Parathyroid adenoma (tissue), 2 donors: ENCODE data around the gene AP4E1.

ENCODE experiments used
- H2AFZ ChIP-seq: fragments of 300-600 bp; sonication (generic); one replicate; pipeline ENCODE4 v1.7.0; 2017; ENCODE audit warnings: antibody characterized with exemption, mild to moderate bottlenecking
- H3K27ac ChIP-seq: fragments of 300-600 bp; sonication (generic); one replicate; pipeline ENCODE4 v1.7.0; 2017
- H3K27me3 ChIP-seq: fragments of 300-600 bp; sonication (generic); one replicate; pipeline ENCODE4 v1.7.0; 2017; ENCODE audit warnings: low read length; ENCODE audit not compliant: control insufficient read depth, insufficient read depth
- H3K36me3 ChIP-seq: fragments of 300-600 bp; sonication (generic); one replicate; pipeline ENCODE4 v1.7.0; 2017; ENCODE audit warnings: low read length; ENCODE audit not compliant: control insufficient read depth, insufficient read depth
- H3K4me1 ChIP-seq: fragments of 300-600 bp; sonication (generic); one replicate; pipeline ENCODE4 v1.7.0; 2017; ENCODE audit warnings: control low read depth
- H3K4me2 ChIP-seq: fragments of 300-600 bp; sonication (generic); one replicate; pipeline ENCODE4 v1.7.0; 2017; ENCODE audit warnings: low read length
- H3K4me3 ChIP-seq: fragments of 300-600 bp; sonication (generic); one replicate; pipeline ENCODE4 v1.7.0; 2017; ENCODE audit warnings: low read depth, low read length
- H3K79me2 ChIP-seq: fragments of 300-600 bp; sonication (generic); one replicate; pipeline ENCODE4 v1.7.0; 2017; ENCODE audit warnings: control low read depth
- H3K9ac ChIP-seq: fragments of 300-600 bp; sonication (generic); one replicate; pipeline ENCODE4 v1.7.0; 2017; ENCODE audit warnings: mild to moderate bottlenecking
- H3K9me3 ChIP-seq: fragments of 300-600 bp; sonication (generic); one replicate; pipeline ENCODE4 v1.7.0; 2017; ENCODE audit warnings: low read length; ENCODE audit not compliant: control insufficient read depth
- CTCF ChIP-seq: fragments of 300-600 bp; sonication (generic); IDR thresholded peaks from one replicate; pipeline ENCODE4 v1.7.0; 2017; ENCODE audit warnings: antibody characterized with exemption, mild to moderate bottlenecking
- donor health status: primary hyperparathyroidism.

AP4E1 gene

DNA sequence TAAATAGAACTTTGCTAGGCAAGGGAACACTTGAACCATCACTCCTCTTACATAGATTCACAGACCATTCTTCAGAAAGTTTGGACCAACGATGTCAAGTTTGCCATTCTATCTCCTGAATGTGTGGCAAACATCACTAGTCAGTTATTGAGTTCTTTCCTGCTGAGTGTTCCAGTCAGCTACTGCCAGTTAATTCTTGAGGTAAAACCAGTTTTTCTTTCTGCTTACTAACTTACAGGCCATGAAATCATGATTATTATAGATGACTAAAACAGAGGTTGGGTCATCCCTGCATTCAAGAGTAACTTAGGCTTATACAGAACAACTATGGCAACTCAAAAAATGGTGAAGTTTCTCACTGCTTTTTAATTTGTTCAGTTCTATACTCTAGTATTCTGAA is 88.2 kb downstream of the AP4E1 start:
- Histone ChIP-seq H3K4me3 (no peak overlapping the region), H3K27me3 (no peaks in the 10 kb centered on the region), H3K36me3 (no peaks in the 10 kb centered on the region), H3K9ac (no peak overlapping the region), H3K27ac (no peak overlapping the region), H3K4me1 (no peaks in the 10 kb centered on the region), H2AFZ (no peak overlapping the region), H3K9me3 (no peaks in the 10 kb centered on the region), H3K79me2 (no peaks in the 10 kb centered on the region), H3K4me2 (no peak overlapping the region)
- TF ChIP-seq CTCF: no peak

DNA sequence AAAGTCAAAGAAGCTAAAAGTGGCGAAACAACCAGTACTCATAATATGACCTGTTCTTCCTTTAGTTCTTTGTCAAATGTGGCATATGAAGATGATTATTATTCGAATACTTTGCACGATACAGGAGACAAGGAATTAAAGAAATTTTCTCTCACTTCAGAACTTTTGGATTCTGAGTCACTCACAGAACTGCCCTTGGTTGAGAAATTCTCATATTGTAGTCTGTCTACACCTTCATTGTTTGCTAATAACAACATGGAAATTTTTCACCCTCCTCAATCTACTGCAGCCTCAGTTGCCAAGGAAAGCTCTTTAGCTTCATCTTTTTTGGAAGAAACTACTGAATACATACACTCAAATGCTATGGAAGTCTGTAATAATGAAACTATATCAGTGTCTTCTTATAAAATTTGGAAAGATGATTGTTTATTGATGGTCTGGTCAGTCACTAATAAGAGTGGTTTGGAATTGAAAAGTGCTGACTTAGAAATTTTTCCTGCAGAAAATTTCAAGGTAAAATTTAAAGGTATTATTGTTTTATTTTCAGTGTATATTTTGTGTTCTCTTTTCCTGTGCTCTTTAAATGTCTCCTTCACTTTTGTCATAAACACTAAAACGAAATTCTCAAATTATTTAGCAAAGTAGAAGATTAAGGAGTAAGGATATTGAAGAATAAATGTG is 89.0 kb downstream of the AP4E1 start:
- Histone ChIP-seq H3K9me3 (no peaks in the 10 kb centered on the region), H3K4me1 (no peaks in the 10 kb centered on the region), H3K9ac (no peak overlapping the region), H3K79me2 (no peaks in the 10 kb centered on the region), H2AFZ (no peak overlapping the region), H3K27me3 (no peaks in the 10 kb centered on the region), H3K4me3 (no peak overlapping the region), H3K4me2 (no peak overlapping the region), H3K36me3 (no peaks in the 10 kb centered on the region), H3K27ac (no peak overlapping the region)
- TF ChIP-seq CTCF: no peak

GRCh38 chr15:51004103-51004551 is 95.6 kb downstream of the AP4E1 start:
- H3K4me1 ChIP-seq: no peaks in the 10 kb centered on the region
- no peak overlapping the region for H3K27ac ChIP-seq
- H3K4me3 ChIP-seq: no peak overlapping the region
- no peak overlapping the region for H2AFZ ChIP-seq
- no peaks in the 10 kb centered on the region for H3K9me3 ChIP-seq
- no peaks in the 10 kb centered on the region for H3K36me3 ChIP-seq
- H3K79me2 ChIP-seq: no peaks in the 10 kb centered on the region
- H3K4me2 ChIP-seq: no peak overlapping the region
- TF ChIP-seq CTCF: no peak
- H3K9ac ChIP-seq: no peak overlapping the region
- H3K27me3 ChIP-seq: no peaks in the 10 kb centered on the region

DNA sequence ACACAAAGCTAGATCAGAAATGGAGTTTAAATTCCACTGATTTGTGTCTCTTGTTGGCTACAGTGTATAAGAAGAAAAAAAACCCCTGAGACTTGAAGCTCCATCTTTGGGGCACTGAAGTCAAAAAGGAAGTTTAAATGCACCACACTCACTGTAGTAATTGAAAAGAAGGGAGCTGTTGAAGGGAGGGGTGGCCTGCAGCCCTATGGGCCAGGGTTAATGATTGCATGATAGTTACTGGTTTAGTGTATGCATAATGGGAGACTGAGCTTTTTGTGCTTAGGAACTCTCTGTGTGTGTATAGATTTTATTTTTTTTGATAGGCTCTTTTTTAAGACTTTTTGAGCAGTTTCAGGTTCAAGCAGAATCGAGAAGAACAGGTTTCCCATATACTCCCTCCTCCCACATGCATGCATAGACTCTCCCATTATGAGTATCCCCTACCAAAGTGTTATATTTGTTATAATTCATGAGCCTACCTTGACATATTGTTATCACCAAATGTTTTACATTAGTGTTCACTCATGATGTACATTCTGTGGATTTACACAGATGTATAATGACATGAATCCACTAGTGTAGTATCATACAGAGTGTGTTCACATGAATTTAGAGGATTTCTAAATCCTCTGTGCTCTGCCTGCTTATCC is 98.0 kb downstream of the AP4E1 start:
- Histone ChIP-seq H3K9me3 (no peaks in the 10 kb centered on the region), H3K4me3 (no peak overlapping the region), H3K4me1 (no peaks in the 10 kb centered on the region), H2AFZ (no peak overlapping the region), H3K27me3 (no peaks in the 10 kb centered on the region), H3K4me2 (no peak overlapping the region), H3K36me3 (no peaks in the 10 kb centered on the region), H3K9ac (no peak overlapping the region), H3K79me2 (no peaks in the 10 kb centered on the region), H3K27ac (no peak overlapping the region)
- TF ChIP-seq CTCF: no peak
